SW480 (cell line): ENCODE measurements around the gene COPG2.
A peak's percentile ranks its signal among the peaks of the same experiment; 100 is the strongest.

Experiments
- DNase-seq: peaks from one replicate; pipeline ENCODE4 v3.0.0-alpha.2; 2016; ENCODE audit warnings: low spot score

COPG2 gene

GRCh38 chr7:130473876-130474275, 194.7 kb downstream of the COPG2 start:
- DNase-seq: no peak

GRCh38 chr7:130473289-130473688, 195.3 kb downstream of the COPG2 start:
- DNase-seq: no peak

- DNase-seq: no peak
These were observed 196.6 kb downstream of the COPG2 start for GRCh38 chr7:130471974-130472373.

GRCh38 chr7:130468612-130469011, 199.9 kb downstream of the COPG2 start:
- DNase-seq: no peak

- peak; percentile 33 for DNase-seq
These were observed 204.8 kb downstream of the COPG2 start for GRCh38 chr7:130463553-130464434.

- no peak for DNase-seq
These were observed 207.3 kb downstream of the COPG2 start for GRCh38 chr7:130461272-130461671.

GRCh38 chr7:130458257-130458656, 210.3 kb downstream of the COPG2 start:
- DNase-seq: no peak
